ENCODE measurements around the gene ARRB1. TPM values are rescaled to one million over a fixed set of nuclear protein-coding genes. Genes with fewer than 3 reads are reported as not detected.

The ARRB1 gene
- total and polyA plus RNA-seq, 9 of the 15 experiments (the other 6 are each of a cell fraction or from before 2014, with no cell fraction given), result 6.6 to 45.4 (median 28.5) TPM

DNA sequence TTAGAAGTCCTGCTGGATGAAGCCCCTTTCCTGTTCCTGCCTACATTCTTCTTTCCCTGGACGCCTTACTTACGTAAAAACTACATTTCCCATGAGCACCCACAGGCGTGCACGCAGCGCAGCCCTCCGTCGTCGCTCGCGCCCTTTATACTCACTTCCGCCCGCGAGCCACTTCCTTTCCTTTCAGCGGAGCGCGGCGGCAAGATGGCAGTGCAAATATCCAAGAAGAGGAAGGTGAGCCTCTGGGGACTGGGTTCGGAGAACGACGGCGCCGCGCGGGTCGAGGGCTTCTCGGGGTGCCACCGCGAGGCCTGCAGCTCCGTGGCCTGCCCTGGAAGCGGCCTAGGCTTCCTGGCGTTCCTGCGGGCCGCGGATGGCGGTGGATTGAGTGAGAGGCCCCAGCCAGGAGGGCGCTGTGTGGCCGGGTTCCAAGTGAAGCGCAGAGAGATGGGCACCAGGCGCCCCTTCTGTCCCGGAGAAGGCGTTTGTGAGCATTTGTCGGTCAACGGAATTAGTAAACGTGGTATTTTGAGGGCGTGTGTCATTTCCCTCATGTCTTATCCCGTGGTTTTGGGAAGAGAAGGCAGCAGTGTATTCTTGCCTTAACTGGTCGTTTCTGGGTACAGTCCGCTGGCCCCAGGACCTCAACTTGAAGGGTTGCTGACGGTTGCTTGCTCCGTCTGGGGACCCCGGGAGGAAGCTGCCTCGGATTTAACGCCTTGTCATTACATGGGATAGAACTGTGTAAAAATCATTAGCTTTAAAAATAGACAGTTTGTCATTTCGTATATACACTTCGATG, 48.1 kb upstream of the ARRB1 start, which contains the start of gene RPS3 (continued):
- peak; percentile 13 for TF ChIP-seq NCOA4 (IDR thresholded peaks at IDR 0.05; ENCODE audit: partially characterized antibody)
- TF ChIP-seq ZNF133 (CRISPR knock-in tag; IDR thresholded peaks at IDR 0.05), result no peak
- TF ChIP-seq JUND (IDR thresholded peaks at IDR 0.05; ENCODE audit: borderline replicate concordance, low read depth, low read length), result peak; percentile 43; the same call in 1 of the 2 replicates
- no peak; the same call in 2 of the 3 replicates for TF ChIP-seq JUND (tag; IDR thresholded peaks at IDR 0.05; ENCODE audit: borderline replicate concordance, low read depth, low read length)
- peak; percentile 98 for TF ChIP-seq NFRKB (IDR thresholded peaks at IDR 0.05; ENCODE audit: low read depth)
- TF ChIP-seq MEIS2 (IDR thresholded peaks at IDR 0.05; ENCODE audit: partially characterized antibody), result no peak
- TF ChIP-seq ZSCAN29 (IDR thresholded peaks at IDR 0.05), result peak; percentile 75
- TF ChIP-seq SRSF9 (IDR thresholded peaks at IDR 0.05; ENCODE audit: borderline replicate concordance, low read depth, low read length), result no peak
- peak; percentile 65; the same call in 1 of the 2 replicates for TF ChIP-seq ZNF76 (CRISPR knock-in tag; IDR thresholded peaks at IDR 0.05; ENCODE audit: borderline replicate concordance)
- TF ChIP-seq ZSCAN32 (CRISPR knock-in tag; IDR thresholded peaks at IDR 0.05), result 0 out of 2 replicates have a peak, but pooled peaks have one; percentile 15
- no peak for TF ChIP-seq ZNF436 (CRISPR knock-in tag; IDR thresholded peaks at IDR 0.05)
- TF ChIP-seq HEY1 (CRISPR knock-in tag; IDR thresholded peaks at IDR 0.05; ENCODE audit: borderline replicate concordance), result no peak
- no peak for TF ChIP-seq ZFP36 (IDR thresholded peaks at IDR 0.05; ENCODE audit: low read depth, low read length, partially characterized antibody)
- no peak; a peak in 1 of 4 replicates for TF ChIP-seq TBL1XR1 (IDR thresholded peaks at IDR 0.05; ENCODE audit: low read length in 2 of 2)
- TF ChIP-seq, protein P1, sequence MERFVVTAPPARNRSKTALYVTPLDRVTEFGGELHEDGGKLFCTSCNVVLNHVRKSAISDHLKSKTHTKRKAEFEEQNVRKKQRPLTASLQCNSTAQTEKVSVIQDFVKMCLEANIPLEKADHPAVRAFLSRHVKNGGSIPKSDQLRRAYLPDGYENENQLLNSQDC (CRISPR knock-in tag; IDR thresholded peaks at IDR 0.05), result peak; percentile 66; the same call in 1 of the 2 replicates
- peak; percentile 77 for TF ChIP-seq L3MBTL2 (IDR thresholded peaks at IDR 0.05)
- TF ChIP-seq, protein P2, sequence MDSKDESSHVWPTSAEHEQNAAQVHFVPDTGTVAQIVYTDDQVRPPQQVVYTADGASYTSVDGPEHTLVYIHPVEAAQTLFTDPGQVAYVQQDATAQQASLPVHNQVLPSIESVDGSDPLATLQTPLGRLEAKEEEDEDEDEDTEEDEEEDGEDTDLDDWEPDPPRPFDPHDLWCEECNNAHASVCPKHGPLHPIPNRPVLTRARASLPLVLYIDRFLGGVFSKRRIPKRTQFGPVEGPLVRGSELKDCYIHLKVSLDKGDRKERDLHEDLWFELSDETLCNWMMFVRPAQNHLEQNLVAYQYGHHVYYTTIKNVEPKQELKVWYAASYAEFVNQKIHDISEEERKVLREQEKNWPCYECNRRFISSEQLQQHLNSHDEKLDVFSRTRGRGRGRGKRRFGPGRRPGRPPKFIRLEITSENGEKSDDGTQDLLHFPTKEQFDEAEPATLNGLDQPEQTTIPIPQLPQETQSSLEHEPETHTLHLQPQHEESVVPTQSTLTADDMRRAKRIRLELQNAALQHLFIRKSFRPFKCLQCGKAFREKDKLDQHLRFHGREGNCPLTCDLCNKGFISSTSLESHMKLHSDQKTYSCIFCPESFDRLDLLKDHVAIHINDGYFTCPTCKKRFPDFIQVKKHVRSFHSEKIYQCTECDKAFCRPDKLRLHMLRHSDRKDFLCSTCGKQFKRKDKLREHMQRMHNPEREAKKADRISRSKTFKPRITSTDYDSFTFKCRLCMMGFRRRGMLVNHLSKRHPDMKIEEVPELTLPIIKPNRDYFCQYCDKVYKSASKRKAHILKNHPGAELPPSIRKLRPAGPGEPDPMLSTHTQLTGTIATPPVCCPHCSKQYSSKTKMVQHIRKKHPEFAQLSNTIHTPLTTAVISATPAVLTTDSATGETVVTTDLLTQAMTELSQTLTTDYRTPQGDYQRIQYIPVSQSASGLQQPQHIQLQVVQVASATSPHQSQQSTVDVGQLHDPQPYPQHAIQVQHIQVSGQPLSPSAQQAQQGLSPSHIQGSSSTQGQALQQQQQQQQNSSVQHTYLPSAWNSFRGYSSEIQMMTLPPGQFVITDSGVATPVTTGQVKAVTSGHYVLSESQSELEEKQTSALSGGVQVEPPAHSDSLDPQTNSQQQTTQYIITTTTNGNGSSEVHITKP (IDR thresholded peaks at IDR 0.05; ENCODE audit: partially characterized antibody), result peak; percentile 41
- TF ChIP-seq SNIP1 (IDR thresholded peaks at IDR 0.05; ENCODE audit: low read depth), result no peak
- TF ChIP-seq SMAD2 (IDR thresholded peaks at IDR 0.05; ENCODE audit: low read depth, low read length), result no peak
- no peak for TF ChIP-seq ZNF324 (CRISPR knock-in tag; IDR thresholded peaks at IDR 0.05)
- no peak for TF ChIP-seq ZNF75A (CRISPR knock-in tag; IDR thresholded peaks at IDR 0.05)
- no peak for TF ChIP-seq PCBP2 (IDR thresholded peaks at IDR 0.05; ENCODE audit: low read depth, low read length, poor library complexity, severe bottlenecking)
- no peak for TF ChIP-seq NR4A1 (CRISPR knock-in tag; IDR thresholded peaks at IDR 0.05)
- no peak for TF ChIP-seq NR4A1 (tag; IDR thresholded peaks at IDR 0.05)
- no peak for TF ChIP-seq ZC3H11A (IDR thresholded peaks at IDR 0.05; ENCODE audit: low read depth, low read length)
- no peak for TF ChIP-seq FOS (IDR thresholded peaks at IDR 0.05; ENCODE audit: extremely low read depth, insufficient read length)
- TF ChIP-seq DDX20 (tag; IDR thresholded peaks at IDR 0.05; ENCODE audit: low read depth), result no peak
- TF ChIP-seq POLR2B (IDR thresholded peaks at IDR 0.05; ENCODE audit: low read depth, partially characterized antibody), result peak; percentile 98
